OCI-LY1 (cell line): ENCODE data around the gene NRP1.

ENCODE experiments used
- EZH2 ChIP-seq: fragments of 200-600 bp; sonication (generic), shearing (Covaris generic); IDR thresholded peaks from 2 replicates; pipeline ENCODE4 v1.8.0; 2017; ENCODE audit warnings: borderline replicate concordance, mixed run types, mild to moderate bottlenecking, antibody characterized with exemption, low read length, moderate library complexity, mixed read lengths
- TF ChIP-seq, protein P1 (sequence below): fragments of 200-600 bp; sonication (generic), shearing (Covaris generic); IDR thresholded peaks from 2 replicates; pipeline ENCODE4 v1.5.1; 2017; ENCODE audit warnings: mild to moderate bottlenecking, antibody characterized with exemption, low read length, moderate library complexity, mixed read lengths

DNA sequence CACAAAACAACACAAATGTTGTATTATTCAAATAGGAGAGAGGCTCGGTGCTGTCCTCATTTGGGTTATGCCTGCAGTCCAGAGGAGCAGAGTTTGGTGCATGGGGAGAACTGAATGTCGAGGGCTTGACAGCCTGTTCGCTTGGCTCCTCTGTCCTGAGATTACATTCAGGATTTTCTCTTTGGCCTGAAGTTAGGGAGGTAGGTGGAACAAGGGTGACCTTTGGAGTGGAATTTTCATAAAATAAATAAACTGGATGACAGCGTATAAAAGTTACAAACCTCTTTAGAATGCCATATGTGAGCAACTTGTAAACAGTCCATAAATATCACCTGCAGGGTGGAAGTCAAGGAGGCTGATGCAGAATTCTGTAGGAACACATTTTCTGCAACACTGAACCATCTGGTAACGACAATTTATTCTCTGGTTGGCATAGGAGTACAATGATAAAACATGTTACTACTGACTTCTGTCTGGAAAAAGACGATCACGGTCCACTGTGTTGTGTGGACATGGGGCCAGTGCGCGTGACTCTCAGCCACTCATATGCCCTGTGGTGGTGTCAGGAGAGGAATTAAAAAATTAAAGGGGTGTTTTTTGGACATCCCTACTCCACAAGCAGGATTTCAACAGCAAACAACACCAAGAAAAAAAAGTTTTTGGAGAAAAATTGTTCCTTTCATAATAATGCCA is 33.2 kb downstream of the NRP1 start:
- TF ChIP-seq, protein P1, sequence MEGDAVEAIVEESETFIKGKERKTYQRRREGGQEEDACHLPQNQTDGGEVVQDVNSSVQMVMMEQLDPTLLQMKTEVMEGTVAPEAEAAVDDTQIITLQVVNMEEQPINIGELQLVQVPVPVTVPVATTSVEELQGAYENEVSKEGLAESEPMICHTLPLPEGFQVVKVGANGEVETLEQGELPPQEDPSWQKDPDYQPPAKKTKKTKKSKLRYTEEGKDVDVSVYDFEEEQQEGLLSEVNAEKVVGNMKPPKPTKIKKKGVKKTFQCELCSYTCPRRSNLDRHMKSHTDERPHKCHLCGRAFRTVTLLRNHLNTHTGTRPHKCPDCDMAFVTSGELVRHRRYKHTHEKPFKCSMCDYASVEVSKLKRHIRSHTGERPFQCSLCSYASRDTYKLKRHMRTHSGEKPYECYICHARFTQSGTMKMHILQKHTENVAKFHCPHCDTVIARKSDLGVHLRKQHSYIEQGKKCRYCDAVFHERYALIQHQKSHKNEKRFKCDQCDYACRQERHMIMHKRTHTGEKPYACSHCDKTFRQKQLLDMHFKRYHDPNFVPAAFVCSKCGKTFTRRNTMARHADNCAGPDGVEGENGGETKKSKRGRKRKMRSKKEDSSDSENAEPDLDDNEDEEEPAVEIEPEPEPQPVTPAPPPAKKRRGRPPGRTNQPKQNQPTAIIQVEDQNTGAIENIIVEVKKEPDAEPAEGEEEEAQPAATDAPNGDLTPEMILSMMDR: no peak
- no peak for TF ChIP-seq EZH2
